Sigmoid colon (tissue), 7 donors: ENCODE results near the gene KCNMB2. TPM values are rescaled to one million over a fixed set of nuclear protein-coding genes. Genes with fewer than 3 reads are reported as not detected.

ENCODE experiments used
- DNase-seq: peaks from one replicate; pipeline ENCODE4 v3.0.0-alpha.2; 2019
- H3K27ac ChIP-seq, 4 donors: fragments of 200-600 bp; sonication (generic); one replicate each; pipeline ENCODE4 v1.5.1; 2016 to 2019; ENCODE audit warnings: mild to moderate bottlenecking in 1 of 4
- H3K27me3 ChIP-seq, 3 donors: fragments of 200-600 bp; sonication (generic); one replicate each; pipeline ENCODE4 v1.5.1; 2019; ENCODE audit warnings: mild to moderate bottlenecking in 1 of 3
- H3K36me3 ChIP-seq, 4 donors: fragments of 200-600 bp; sonication (generic); one replicate each; pipeline ENCODE4 v1.5.1; 2016 to 2019
- H3K4me1 ChIP-seq, 4 donors: fragments of 200-600 bp; sonication (generic); one replicate each; pipeline ENCODE4 v1.5.1; 2017 to 2019
- H3K4me3 ChIP-seq, 4 donors: fragments of 200-600 bp; sonication (generic); one replicate each; pipeline ENCODE4 v1.5.1; 2017 to 2019; ENCODE audit warnings: mild to moderate bottlenecking in 2 of 4, moderate library complexity in 1 of 4
- H3K9me3 ChIP-seq, 4 donors: fragments of 200-600 bp in 3 of 4; sonication (generic) in 3 of 4; one replicate each; pipeline versions ENCODE4 v1.5.1 to v1.6.1; 2013 to 2019
- CTCF ChIP-seq, 4 experiments: fragments of 450-650 bp in 3 of 4; fragments of 200-600 bp in 1 of 4; IDR thresholded peaks; one replicate each; pipeline ENCODE4 v1.5.1; 2016 to 2019; ENCODE audit warnings: antibody characterized with exemption in 4 of 4, mild to moderate bottlenecking in 3 of 4, moderate library complexity in 2 of 4
- EP300 ChIP-seq, 4 donors: sonication (generic); formaldehyde crosslinking; IDR thresholded peaks; one replicate each; pipeline ENCODE4 v1.6.1; 2017; ENCODE audit warnings: antibody characterized with exemption in 4 of 4
- POLR2A ChIP-seq, 2 donors: fragments of 450-650 bp; IDR thresholded peaks; one replicate each; pipeline ENCODE4 v1.6.1; 2016; ENCODE audit warnings: antibody characterized with exemption in 2 of 2, mild to moderate bottlenecking in 2 of 2, moderate library complexity in 2 of 2
- POLR2AphosphoS5 ChIP-seq, 4 donors: sonication (generic); formaldehyde crosslinking; IDR thresholded peaks; one replicate each; pipeline ENCODE4 v1.6.1; 2017; ENCODE audit warnings: antibody characterized with exemption in 4 of 4
- WGBS, 2 donors: extraction: QIAGEN DNeasy Blood & Tissue Kit; methylation state at CpG; one replicate each; pipeline ENCODE4 v1.1.7; 2013; 5-methylcytosine and 5-hydroxymethylcytosine counted together
- intact Hi-C: fragments of 100-400 bp; cut with DNase I; formaldehyde crosslinking; loops from one replicate; pipeline ENCODE4 v1.15.1; 2023
- polyA plus RNA-seq, 3 donors: library from polyadenylated mRNA; stranded (reverse); fragments of 200-250 nt; gene quantifications; one replicate each; pipeline ENCODE4 v1.2.3, GENCODE V29; 2013
- total RNA-seq, 4 donors: library from RNA; depleted of rRNA; stranded (reverse); fragments of >200 nt; gene quantifications; one replicate each; pipeline ENCODE4 v1.1.0, GENCODE V29; 2016
- donor health status: healthy with polysubstance abuse.
- donor health status: Bipolar disorder and iron deficiency.
- donor health status: healthy.

KCNMB2 gene
- total and polyA plus RNA-seq, 7 donors: 0.22 to 3.2 (median 1.5) TPM; not detected in 1

GRCh38 chr3:178562947-178563232 lies 26.7 kb downstream of the KCNMB2 start:
- Histone ChIP-seq H3K4me3 (no peak overlapping the region), H3K9me3 (no peaks in the 10 kb centered on the region), H3K27me3 (no peaks in the 10 kb centered on the region), H3K4me1 (no peaks in the 10 kb centered on the region), H3K36me3 (no peaks in the 10 kb centered on the region), H3K27ac (peak overlapping the region in 1 of 4 donors; percentile 28)
- no peak for TF ChIP-seq POLR2A (IDR thresholded peaks at IDR 0.05)
- no peak for TF ChIP-seq EP300 (IDR thresholded peaks at IDR 0.05)
- no peak for TF ChIP-seq POLR2AphosphoS5 (IDR thresholded peaks at IDR 0.05)
- TF ChIP-seq CTCF (IDR thresholded peaks at IDR 0.05): no peak
- no peak for DNase-seq
- intact Hi-C loops: no loop called here
- 62 to 75% methylated on average over 1 of the region's 1 CpG for WGBS, 2 donors

GRCh38 chr3:178567611-178568010 lies 31.4 kb downstream of the KCNMB2 start:
- Histone ChIP-seq H3K9me3 (no peaks in the 10 kb centered on the region), H3K4me3 (no peak overlapping the region), H3K36me3 (no peaks in the 10 kb centered on the region), H3K27me3 (no peaks in the 10 kb centered on the region), H3K27ac (no peak overlapping the region), H3K4me1 (no peaks in the 10 kb centered on the region)
- no peak for TF ChIP-seq CTCF (IDR thresholded peaks at IDR 0.05)
- TF ChIP-seq EP300 (IDR thresholded peaks at IDR 0.05): no peak
- no peak for TF ChIP-seq POLR2AphosphoS5 (IDR thresholded peaks at IDR 0.05)
- no peak for TF ChIP-seq POLR2A (IDR thresholded peaks at IDR 0.05)
- no peak for DNase-seq
- 94 to 96% methylated on average over 3 of the region's 3 CpGs for WGBS, 2 donors
- intact Hi-C loops: no loop called here

GRCh38 chr3:178568155-178568731 lies 32.0 kb downstream of the KCNMB2 start:
- H3K27me3 ChIP-seq: no peaks in the 10 kb centered on the region
- 46 to 50% methylated on average over 2 of the region's 2 CpGs for WGBS, 2 donors
- no peaks in the 10 kb centered on the region for H3K36me3 ChIP-seq
- TF ChIP-seq POLR2A (IDR thresholded peaks at IDR 0.05): no peak
- TF ChIP-seq POLR2AphosphoS5 (IDR thresholded peaks at IDR 0.05): no peak
- TF ChIP-seq EP300 (IDR thresholded peaks at IDR 0.05): no peak
- TF ChIP-seq CTCF (IDR thresholded peaks at IDR 0.05): no peak
- H3K9me3 ChIP-seq: no peaks in the 10 kb centered on the region
- H3K27ac ChIP-seq: no peak overlapping the region
- DNase-seq: no peak
- H3K4me1 ChIP-seq: no peaks in the 10 kb centered on the region
- H3K4me3 ChIP-seq: no peak overlapping the region
- intact Hi-C loops: no loop called here

- WGBS, 2 donors: 78 to 84% methylated on average over 1 of the region's 1 CpG
- Histone ChIP-seq H3K36me3 (no peaks in the 10 kb centered on the region), H3K27ac (no peak overlapping the region), H3K9me3 (no peaks in the 10 kb centered on the region), H3K27me3 (no peaks in the 10 kb centered on the region), H3K4me3 (no peak overlapping the region), H3K4me1 (no peaks in the 10 kb centered on the region)
- intact Hi-C loops: no loop called here
- DNase-seq: no peak
- no peak for TF ChIP-seq CTCF (IDR thresholded peaks at IDR 0.05)
- TF ChIP-seq POLR2AphosphoS5 (IDR thresholded peaks at IDR 0.05): no peak
- no peak for TF ChIP-seq EP300 (IDR thresholded peaks at IDR 0.05)
Measured at GRCh38 chr3:178568911-178569310, 32.7 kb downstream of the KCNMB2 start.

- Histone ChIP-seq H3K36me3 (no peaks in the 10 kb centered on the region), H3K27me3 (no peaks in the 10 kb centered on the region), H3K4me3 (no peak overlapping the region), H3K9me3 (no peaks in the 10 kb centered on the region), H3K27ac (no peak overlapping the region), H3K4me1 (no peaks in the 10 kb centered on the region)
- DNase-seq: no peak
- intact Hi-C loops: no loop called here
- 69 to 72% methylated on average over 2 of the region's 2 CpGs for WGBS, 2 donors
- TF ChIP-seq CTCF (IDR thresholded peaks at IDR 0.05): no peak
- TF ChIP-seq EP300 (IDR thresholded peaks at IDR 0.05): no peak
- no peak for TF ChIP-seq POLR2A (IDR thresholded peaks at IDR 0.05)
- no peak for TF ChIP-seq POLR2AphosphoS5 (IDR thresholded peaks at IDR 0.05)
Measured at GRCh38 chr3:178569826-178570225, 33.6 kb downstream of the KCNMB2 start.
